ENCODE results near the gene GPR89B.
"Not testable (repeated sequence)": the region's sequence is repeated elsewhere in the genome, so short reads cannot be mapped to it uniquely, and the experiment has no call there.

Gene GPR89B

GRCh38 chr1:148033147-148033546 lies 104.9 kb downstream of the GPR89B start:
- DNase-seq, result not testable (repeated sequence)

- peak; percentile 30 for DNase-seq
Observed at GRCh38 chr1:148037850-148038461, 109.7 kb downstream of the GPR89B start.

GRCh38 chr1:148038462-148039333 lies 110.5 kb downstream of the GPR89B start:
- DNase-seq, result peak; percentile 82
